Peyer's patch (tissue), 4 donors: ENCODE data around the gene TBCC.

Experiments
- CTCF ChIP-seq, 6 experiments: fragments of 450-650 bp in 4 of 6; fragments of 200-600 bp in 2 of 6; sonication (generic) in 1 of 6; IDR thresholded peaks; one replicate each; pipeline ENCODE4 v1.5.1; 2017 to 2019; ENCODE audit warnings: antibody characterized with exemption in 6 of 6, mild to moderate bottlenecking in 3 of 6, moderate library complexity in 1 of 6
- POLR2A ChIP-seq, 2 donors: fragments of 450-650 bp; IDR thresholded peaks; one replicate each; pipeline ENCODE4 v1.5.1; 2017; ENCODE audit warnings: antibody characterized with exemption in 2 of 2, mild to moderate bottlenecking in 2 of 2, moderate library complexity in 2 of 2

DNA sequence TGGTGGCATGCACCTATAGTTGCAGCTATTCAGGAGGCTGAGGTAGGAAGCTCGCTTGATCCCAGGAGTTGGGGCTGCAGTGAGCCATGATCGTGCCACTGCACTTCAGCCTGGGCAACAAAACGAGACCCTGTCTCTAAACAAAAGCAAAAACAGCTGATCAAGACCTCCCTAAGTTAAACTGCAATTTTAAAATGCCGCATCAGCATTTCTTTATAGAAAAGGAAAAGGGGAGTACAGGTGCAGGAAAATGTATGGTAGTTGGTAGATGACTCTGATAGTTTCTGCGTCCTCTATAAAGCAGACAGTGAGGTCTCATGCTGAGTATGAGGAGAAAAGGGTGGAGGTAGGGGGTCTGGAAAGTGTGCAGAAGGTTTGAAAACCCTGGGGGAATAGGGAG lies 8.9 kb upstream of the TBCC start:
- TF ChIP-seq POLR2A (IDR thresholded peaks at IDR 0.05) (no peak), CTCF (IDR thresholded peaks at IDR 0.05) (no peak)
